ENCODE results near the gene CDC14B.
"Not testable (repeated sequence)": the region's sequence is repeated elsewhere in the genome, so short reads cannot be mapped to it uniquely, and the experiment has no call there.

The CDC14B gene

DNA sequence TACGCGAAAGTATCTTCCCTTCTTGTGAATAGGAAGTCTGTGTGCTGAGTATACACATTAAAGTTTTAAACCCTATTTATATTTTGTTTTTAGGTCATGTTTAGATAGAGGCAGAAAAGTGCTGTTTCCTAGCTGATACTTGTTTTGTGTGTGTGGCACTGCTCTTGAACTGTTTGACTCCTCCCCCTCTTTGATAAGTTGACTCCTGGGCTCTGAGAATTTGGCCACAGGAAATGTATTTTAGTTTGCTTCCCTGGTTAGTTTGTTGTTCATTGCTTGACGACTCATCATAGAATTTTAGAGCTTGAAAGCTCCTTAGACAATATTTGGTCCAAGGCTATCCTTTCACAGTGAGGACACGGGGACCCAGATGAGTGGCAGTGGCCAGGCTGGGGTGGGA is 2.0 kb upstream of the CDC14B start:
- no peak for FAIRE-seq

DNA sequence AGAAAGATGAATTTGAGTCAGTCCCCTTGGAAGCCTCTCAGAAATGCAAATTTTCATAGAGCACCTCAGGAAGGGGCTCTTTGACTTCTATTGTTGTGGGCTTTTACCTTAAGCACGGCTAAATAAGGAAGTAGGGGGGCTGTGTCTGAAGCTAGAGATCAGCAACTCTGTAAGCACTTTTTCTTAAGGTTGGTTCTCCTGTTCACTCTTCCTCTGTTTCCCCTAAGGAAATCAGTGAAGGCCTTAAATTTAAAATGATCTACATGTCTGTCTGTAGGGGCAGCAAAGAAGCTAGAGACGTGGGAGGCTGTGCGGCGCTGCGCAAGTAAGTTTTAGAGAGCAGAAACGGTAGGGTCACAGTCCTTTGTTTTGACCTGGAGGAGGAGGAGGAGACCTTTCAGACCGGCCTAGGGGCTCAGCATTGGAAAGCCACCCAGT is 1.2 kb upstream of the CDC14B start:
- FAIRE-seq, result no peak

DNA sequence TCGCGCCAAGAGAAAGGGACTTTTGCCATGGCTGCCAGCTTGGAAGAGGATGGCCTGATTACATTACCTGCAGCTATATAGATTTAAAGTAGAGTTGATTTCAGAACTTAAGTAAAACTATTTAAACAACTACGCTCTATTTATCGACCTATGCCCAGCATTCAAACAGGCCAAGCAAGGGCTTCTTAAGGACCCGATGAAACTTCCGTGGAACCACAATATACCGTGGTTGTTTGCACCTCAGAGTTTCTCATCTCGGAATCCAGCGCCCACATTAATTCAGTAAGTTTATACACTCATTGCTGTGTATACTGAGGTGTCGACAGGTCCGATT is 505 bp upstream of the CDC14B start:
- no peak for FAIRE-seq

DNA sequence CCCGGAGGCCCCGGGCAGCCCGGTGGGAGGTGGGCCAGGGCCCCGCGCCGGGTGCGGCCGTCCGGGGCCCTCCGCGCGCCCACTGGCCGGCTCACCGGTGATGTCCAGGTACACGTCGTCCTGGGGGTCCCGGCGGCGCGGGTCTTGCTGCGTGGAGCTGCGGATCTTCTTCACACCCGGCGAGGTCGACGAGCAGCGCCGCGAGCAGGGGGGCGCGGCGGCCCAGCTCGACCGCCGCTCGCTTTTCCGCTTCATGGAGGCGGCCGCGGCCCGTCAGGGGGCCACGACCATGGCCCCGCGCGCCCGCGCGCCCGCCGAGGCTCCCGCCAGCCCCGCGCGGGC is 548 bp downstream of the CDC14B start:
- FAIRE-seq, result no peak

DNA sequence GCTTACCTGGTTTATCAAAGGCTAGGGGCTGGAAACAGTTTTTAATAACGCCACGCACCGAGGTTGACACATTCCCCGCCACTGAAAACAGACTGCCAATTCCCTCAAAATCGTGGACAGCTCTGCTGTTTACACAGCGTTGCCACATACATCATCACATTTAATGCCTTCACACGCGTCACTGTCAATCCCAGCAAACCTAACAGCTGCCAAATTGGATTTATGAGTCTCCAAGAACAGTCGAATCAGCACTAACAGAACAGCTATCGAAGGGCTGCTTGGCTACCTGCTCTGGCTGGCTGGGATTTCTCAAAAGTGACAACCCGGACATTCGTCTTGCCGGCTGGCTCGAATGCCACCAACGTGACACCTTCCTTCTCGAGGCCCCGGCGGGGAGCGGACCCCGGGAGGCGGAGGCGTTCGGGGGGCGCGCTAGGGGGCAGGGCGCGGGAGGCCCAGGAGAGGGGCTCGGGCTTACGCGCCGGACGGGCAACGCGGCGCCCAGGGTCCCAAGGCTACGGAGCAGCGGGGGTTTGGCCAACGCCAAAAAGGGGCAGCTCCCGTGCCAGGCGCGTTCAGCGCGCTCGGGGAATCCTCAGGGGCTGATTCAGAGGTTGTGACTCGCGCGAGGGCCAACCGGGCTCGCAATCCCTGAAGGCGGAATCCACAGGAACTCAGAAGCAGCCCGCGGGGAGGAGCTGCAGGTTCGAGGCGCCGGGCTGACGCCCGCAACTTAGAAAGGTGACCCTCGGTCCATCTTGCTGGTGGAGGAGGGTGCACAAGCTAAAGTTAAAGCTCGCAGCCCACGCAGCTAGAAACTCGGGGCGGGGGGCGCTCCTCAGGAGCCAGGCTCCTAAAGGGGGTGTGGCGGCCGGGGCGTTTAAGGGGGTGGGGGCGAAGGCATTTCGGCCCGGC is 1.2 kb downstream of the CDC14B start:
- FAIRE-seq, result no peak

DNA sequence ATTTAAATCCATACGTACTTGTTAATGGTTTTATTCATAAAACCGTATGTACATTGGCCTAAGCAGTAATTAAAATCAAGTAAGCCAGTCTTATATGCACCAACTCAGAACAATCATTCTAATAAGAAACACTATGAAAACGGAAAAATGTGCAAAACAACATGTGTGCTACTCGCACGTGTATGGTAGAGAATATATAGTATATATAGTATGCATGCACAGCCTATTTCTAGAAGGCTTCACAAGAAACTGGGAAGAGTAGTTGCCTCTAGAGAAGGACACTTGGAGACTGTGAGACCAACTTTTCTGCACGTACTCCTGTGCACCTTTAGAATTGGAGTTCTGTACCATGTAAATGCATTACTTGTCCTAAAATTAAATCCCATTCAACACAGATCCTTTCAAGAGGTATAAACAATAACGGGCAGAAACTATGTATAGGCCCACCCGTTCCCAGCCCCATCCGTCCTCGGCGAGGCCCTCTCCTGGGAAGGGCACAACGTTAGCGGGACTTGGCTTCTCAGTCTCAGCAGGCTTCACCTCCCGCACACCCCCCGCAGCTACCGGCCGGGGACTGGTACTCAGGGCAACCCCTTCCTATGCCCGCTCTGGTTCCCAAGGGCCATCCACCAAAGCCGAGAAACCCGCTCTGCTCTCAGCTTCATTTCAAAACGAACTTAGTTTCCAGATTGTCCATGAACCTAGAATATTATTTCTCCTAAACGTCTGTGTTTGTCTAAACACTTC is 2.0 kb downstream of the CDC14B start:
- FAIRE-seq, result no peak

DNA sequence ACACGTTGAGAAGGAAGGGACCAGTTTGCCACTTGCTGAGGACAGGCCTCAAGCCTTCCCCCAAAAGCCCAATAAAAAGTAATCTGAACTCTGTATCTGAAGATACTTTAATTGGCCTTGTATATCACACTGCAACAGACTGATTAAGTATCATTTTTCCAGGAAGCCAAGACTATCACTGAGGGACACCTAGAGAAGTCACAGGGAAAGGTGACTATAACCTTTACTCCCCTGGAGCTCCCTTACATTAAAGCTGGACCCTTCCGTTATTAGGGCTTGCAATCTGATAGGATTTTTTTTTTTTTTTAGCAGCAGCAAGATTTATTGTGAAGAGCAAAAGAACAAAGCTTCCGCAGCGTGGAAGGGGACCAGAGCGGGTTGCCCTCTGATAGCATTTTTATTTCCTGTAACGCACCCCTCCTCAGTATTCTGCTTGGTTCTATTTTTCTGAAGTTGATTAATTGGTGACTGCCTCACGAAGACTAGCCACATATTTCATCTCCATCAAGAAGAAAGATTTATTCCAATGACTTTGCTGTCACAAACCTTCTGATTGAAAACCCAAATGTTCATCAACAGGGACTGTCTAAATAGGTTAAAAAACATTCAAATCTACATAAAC is 2.7 kb downstream of the CDC14B start:
- no peak for FAIRE-seq

DNA sequence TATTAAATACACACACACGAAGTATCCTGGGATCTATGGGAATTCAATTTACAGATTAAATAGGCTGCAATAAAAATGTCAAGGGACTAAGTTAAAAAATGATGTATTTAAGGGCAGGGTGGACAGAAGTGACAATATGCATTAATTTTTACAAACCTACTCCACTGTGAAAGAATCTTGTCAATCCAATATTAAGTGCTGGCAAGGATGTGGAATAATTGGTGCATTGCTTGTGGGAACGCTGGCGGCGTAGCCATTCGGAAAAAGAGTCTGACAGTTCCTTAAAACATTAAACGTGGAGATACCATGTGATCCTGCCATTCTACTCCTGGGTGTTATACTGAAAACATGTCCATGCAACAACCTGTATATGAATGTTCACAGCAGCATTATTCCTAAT is 4.2 kb downstream of the CDC14B start:
- FAIRE-seq, result no peak

DNA sequence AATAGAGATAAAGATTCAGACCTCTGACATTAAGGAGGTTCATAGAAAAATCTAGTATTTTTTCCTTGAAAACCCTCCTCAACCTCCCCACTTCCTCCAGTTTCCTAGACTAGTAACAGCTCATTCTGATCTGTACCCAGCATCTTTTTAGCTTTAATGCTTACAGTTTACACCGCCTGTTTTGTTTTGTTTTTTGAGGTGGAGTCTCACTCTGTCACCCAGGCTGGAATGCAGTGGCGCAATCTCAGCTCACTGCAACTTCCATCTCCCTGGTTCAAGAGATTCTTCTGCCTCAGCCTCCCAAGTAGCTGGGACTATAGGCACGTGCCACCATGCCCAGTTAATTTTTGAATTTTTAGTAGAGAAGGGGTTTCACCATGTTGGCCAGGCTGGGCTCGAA is 5.0 kb downstream of the CDC14B start:
- FAIRE-seq, result not testable (repeated sequence)

DNA sequence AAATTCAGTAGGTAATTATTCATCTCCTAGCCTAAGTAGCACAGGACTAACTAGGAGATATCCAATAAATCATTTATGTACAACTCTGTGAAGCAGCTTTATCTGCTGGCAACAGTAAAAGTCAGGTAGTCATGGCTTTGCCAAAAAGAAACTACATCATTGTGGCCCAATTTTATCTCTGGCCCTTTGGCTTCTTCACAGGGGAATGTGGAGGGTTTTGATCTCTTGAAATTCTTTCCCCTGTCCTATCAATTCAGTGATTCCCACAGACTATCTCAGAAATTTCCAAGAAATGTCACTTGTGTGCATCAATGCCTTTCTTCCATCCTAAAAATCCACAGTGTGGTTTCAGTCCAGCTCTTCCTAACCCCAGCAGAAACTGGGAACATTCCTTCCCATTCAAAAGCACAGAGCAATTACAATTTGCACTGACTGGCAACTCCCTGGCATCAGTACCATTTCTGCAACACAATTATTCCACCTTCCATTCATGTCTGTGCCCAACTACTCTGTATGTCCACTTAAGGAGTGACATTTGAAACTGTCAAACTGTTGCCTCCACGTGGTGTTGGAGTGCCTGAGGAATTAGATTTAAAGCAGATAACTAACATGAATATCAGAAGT is 6.6 kb downstream of the CDC14B start:
- FAIRE-seq, result no peak

DNA sequence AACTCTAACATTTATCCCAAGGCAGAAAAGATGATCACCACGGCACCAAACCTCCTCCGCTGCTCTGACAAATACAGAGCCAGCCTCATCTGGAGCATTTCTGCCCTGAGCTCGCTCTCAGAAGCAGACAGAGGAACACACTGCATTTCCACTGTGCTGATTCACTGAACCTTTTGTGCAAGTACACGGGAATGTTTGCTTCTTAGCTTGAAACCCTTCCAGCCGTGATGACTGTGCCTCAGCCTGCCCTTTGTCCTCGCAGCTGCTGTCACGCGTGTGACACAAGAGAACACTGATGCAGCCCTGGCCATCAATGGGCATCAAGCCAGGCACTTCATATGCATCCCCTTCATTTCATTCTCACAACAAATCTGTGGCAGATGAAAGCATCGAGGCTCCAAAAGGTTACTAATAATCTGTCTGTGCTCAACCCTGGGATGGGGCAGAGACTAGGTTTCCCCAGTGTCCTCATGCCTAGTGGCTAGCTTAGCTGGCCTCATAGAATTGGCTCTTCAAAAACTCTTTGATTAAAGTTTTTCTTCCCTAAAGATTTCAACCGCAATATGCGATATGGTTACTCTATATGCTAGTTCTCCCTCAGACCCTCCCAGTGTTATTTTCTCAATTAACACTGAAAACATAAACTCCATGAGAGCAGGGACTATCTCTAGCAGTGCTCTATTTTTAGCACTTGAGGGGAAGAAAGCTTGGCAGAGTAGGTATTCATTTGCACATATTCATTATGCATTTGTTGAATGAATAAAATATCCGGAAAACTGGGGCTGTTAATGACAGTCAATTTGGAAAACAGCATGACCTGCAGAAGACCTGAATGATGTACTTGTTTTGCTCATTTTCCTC is 7.3 kb downstream of the CDC14B start:
- no peak for FAIRE-seq

DNA sequence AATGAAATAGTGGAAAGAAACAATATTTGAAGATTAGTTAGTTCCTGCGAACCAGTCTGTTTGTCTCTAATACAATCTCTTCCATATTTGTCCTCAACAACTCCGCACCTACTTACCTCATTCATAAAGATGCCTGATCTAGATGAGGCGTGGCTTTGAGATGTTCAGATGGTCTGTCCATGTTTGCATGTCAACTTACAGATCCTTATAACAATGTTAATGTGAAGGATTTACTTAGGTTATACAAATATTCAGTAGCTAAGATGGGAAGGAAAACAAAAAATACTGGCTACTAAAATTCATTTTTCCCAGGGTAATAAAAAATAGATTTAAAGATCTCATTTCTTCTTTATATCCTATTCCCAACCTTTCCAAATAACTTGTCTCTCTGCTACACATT is 8.3 kb downstream of the CDC14B start:
- no peak for FAIRE-seq

DNA sequence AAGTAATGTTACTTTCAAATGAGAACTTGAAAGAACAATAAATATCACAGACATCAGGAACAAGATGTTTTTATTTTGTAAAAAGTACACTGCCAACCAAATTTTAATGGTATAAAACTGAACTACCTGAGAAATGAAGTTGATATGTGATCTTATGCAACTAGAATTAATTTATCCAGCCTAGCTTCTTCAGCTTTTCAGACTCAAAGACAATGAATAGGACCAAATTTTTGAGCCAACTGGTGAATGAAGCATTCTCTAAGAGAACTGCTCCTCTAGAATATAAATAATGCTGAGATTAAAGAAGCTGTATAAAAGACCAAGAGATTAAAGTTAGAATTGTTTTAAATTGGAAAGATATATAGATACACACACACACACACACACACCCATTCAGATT is 9.9 kb downstream of the CDC14B start:
- FAIRE-seq, result no peak

DNA sequence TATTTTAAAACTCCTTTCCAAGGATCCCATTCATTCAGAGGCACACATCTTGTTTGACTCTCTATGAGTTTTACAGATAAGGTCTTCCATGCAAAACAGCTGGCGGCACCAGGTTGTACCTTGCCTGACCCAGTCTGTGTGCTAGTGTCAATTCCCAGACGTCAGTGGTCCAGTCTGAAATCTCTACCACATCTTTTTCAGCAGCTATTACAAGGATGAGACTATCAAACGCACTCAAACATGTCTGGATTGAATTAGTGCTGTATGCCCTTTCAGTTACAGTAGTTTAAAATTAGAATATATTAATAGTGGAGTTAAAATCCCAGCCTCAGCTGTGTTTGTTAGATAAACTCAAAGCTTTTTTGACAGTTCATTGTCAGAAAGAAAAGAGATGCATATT is 11.7 kb downstream of the CDC14B start:
- no peak for FAIRE-seq

DNA sequence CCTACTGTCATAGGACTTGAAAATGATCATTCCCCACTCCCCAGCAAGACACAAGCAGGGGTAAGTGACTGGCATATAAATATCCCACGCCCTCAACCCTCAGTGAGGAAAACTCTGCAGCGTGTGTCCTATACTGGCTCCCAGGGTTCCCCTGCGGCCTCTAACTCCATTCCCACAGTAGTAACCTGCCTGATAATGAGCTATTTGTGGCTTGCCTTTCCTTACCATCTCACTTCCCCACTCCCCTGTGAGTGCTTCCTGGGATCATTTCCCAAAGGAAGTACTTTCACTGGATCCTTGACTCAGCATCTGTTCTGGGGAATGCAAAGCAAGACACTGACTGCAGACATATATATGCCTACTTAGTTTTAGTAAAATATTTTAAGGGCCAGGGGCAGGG is 14.3 kb downstream of the CDC14B start:
- FAIRE-seq, result no peak

DNA sequence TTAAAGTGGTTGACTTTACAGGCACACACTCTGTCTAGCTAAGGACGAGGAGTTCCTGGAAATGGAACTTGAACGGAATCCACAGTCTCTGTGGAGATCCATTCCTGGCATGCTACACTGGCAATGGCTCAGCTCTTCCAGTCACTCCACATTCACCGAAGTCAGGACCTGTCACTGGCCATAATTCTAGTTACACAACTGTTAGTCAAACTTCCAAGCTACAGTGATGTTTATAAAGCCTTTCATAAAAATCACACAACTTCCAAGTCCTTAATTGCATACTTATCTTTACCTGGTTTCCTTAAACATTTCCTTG is 15.7 kb downstream of the CDC14B start:
- no peak for FAIRE-seq

DNA sequence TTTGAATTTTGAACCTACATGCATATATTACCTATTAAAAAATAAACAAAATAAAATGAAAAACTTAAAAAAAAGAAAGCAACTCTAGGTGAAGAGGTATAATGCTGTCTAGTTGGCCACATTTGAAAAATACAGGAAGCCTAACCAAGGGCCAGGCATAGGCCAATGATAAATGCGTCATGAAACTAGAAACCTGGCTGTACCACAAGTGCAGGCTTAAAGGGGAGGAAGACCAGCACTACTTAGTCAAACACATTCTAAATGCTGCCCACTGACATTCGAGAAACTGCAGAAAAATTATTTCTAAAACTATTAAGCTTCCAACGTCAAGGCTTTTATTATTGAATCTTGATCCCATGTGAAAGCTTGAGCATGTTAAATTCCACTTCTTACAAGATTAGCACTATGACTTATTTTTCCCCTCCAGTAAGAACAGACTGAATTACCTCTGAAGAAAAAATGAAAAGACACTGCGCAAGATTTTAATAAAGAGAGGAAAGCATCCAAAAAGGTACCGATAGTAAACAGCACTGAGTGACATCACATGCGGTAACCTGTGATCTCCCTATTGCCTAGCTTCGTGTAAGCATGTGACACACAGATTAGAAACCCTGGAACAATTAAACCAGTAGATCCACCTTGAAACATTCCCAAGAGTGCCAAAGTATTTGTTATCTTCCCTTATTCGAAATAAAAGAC is 16.2 kb downstream of the CDC14B start:
- no peak for FAIRE-seq

DNA sequence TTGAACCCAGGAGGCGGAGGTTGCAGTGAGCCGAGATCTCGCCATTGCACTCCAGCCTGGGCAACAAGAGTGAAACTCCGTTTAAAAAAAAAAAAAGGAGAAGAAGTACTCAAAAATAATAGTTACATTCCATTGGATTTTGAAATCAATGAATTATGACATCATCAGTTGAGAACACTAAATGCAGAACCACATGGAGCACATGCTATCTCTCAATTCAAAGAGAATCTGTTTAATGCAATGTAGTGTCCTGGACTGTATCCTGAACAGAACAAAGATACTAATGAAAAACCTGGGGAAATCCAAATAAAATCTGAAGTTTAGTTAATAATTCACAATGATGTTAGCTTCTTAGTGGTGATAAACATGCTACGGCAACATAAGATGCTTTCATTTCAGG is 20.3 kb downstream of the CDC14B start:
- no peak for FAIRE-seq

DNA sequence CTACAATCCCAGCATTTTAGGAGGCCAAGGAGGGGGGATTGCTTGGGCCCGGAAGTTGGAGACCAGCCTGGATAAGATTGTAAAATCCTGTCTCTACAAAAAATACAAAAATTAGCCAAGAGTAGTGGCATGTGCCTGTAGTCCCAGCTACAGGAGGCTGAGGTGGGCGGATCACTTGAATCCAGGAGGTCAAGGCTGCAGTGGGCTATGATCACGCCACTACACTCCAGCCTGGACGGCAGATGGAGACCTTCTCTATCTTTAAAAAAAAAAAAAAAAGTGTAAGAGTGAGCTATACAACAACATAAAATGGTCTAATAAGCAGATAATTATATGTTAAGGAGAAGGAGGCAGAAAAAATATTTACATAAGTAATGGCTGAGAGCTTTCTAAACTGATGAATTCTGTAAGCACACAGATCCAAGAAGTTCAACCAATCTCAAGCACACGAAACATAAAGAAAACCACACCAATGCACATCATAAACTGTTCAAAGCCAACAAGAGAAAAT is 23.0 kb downstream of the CDC14B start:
- FAIRE-seq, result no peak

DNA sequence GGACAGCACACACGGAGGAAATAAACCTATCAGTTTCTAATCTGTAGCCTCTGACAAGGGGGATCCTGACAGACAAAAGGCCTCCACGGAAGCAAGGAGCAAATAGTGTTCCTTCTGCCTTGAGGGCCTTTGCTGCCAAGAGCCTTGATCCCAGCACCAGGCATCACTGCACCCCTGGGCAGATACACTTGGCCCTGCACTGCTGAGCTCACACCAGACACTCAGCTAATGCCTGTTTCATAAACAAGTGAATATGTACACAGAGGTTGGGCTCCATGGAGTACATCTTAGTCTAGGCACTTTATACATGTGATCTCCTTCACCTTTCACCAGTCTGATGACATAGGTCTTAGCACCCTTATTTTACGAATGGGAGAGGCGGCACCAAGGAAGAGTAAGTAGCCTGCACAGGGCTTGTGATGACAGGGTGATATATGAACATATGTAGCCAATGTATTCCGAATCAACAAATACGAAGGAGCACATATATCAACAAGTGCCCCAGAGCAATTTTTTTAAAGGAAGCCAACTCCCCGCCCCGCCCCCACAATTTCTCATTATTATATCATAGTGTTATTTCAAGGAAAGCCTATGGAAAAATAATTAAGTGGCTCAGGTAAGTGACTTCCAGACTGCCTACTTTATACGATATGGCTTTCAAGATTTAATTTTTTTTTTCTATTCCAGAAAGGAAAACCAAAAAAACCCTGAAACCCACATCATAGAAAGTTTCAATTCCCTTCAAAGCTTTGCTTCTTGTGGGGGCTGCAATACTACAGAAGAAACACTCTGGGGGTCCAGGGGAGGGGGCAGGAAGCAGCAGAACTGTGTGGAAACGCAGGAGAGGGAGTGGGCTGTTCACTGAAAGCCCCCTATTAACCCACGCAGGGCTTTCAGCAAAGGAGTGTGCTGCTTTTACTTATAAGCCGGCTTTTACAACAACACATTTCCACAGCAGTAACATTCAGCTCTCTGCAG is 32.0 kb downstream of the CDC14B start:
- no peak for FAIRE-seq

DNA sequence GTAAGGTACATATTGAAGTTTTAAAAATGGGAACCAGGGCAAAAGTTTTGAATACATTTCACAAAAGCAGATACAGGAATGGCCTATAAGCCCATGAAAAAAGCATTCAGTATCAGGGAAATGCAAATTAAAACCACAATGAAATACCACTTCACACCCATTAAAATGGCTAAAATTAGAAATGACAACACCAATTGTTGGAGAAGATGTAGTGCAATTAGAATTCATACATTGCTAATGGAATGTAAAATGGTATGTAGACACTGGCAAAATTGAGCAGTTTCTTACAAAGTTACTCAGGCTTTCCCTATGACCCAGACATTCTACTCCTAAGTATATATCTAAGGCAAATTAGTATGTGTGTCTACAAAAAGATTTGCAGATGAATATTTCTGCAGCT is 34.2 kb downstream of the CDC14B start:
- FAIRE-seq, result no peak
